GM23248 (cell line): ENCODE results near the gene TPM4. TPM values are rescaled to one million over a fixed set of nuclear protein-coding genes. Genes with fewer than 3 reads are reported as not detected.
A peak's percentile ranks its signal among the peaks of the same experiment; 100 is the strongest.

Experiments
- DNase-seq: peaks from one replicate; pipeline ENCODE4 v3.0.0-alpha.2; 2015
- H2AFZ ChIP-seq: fragments of 200-600 bp; sonication (generic); 2 replicates; pipeline ENCODE4 v1.6.1; 2016; ENCODE audit warnings: antibody characterized with exemption
- H3F3A ChIP-seq: fragments of 200-600 bp; sonication (generic); 2 replicates; pipeline ENCODE4 v1.6.1; 2016; ENCODE audit warnings: mild to moderate bottlenecking, antibody characterized with exemption, mixed run types; ENCODE audit not compliant: insufficient read depth
- H3K27ac ChIP-seq: fragments of 200-600 bp; sonication (generic); 2 replicates; pipeline ENCODE4 v1.5.1; 2016; ENCODE audit warnings: mild to moderate bottlenecking
- H3K27me3 ChIP-seq: fragments of 200-600 bp; sonication (generic); replicated peaks from 2 replicates; pipeline ENCODE4 v1.6.1; 2016; ENCODE audit warnings: mild to moderate bottlenecking; ENCODE audit not compliant: insufficient read depth
- H3K36me3 ChIP-seq: fragments of 200-600 bp; sonication (generic); 2 replicates; pipeline ENCODE4 v1.6.1; 2016; ENCODE audit warnings: low read depth, mild to moderate bottlenecking
- H3K4me1 ChIP-seq: fragments of 200-600 bp; sonication (generic); 2 replicates; pipeline ENCODE4 v1.6.1; 2016; ENCODE audit warnings: mild to moderate bottlenecking; ENCODE audit not compliant: insufficient read depth
- H3K4me2 ChIP-seq: fragments of 200-600 bp; sonication (generic); one replicate; pipeline ENCODE4 v1.6.1; 2016; ENCODE audit warnings: mild to moderate bottlenecking; ENCODE audit not compliant: unreplicated experiment
- H3K4me3 ChIP-seq: fragments of 200-600 bp; sonication (generic); 2 replicates; pipeline ENCODE4 v1.5.1; 2016; ENCODE audit warnings: mild to moderate bottlenecking
- H3K79me2 ChIP-seq: fragments of 200-600 bp; sonication (generic); 2 replicates; pipeline ENCODE4 v1.6.1; 2016; ENCODE audit warnings: mild to moderate bottlenecking; ENCODE audit not compliant: insufficient read depth
- H3K9ac ChIP-seq: fragments of 200-600 bp; sonication (generic); 2 replicates; pipeline ENCODE4 v1.6.1; 2016; ENCODE audit warnings: mild to moderate bottlenecking
- H3K9me2 ChIP-seq: fragments of 200-600 bp; sonication (generic); 2 replicates; pipeline ENCODE4 v1.6.1; 2016; ENCODE audit warnings: mixed run types, mild to moderate bottlenecking, moderate library complexity; ENCODE audit not compliant: insufficient read depth
- H3K9me3 ChIP-seq: fragments of 200-600 bp; sonication (generic); one replicate; pipeline ENCODE4 v1.6.1; 2017; ENCODE audit warnings: low read depth
- H4K20me1 ChIP-seq: fragments of 200-600 bp; sonication (generic); 2 replicates; pipeline ENCODE4 v1.6.0; 2016; ENCODE audit not compliant: insufficient read depth
- EZH2 ChIP-seq: fragments of 200-600 bp; sonication (generic); IDR thresholded peaks from 2 replicates; pipeline ENCODE4 v1.6.1; 2018; ENCODE audit warnings: antibody characterized with exemption, mild to moderate bottlenecking; ENCODE audit not compliant: insufficient read depth, poor library complexity, severe bottlenecking
- EZH2phosphoT487 ChIP-seq: fragments of 200-600 bp; sonication (generic); IDR thresholded peaks from 2 replicates; pipeline ENCODE4 v1.6.1; 2018; ENCODE audit warnings: antibody characterized with exemption, moderate library complexity, mild to moderate bottlenecking, low read depth; ENCODE audit not compliant: insufficient read depth
- WGBS, 2 experiments: methylation state at CpG; one replicate each; pipeline ENCODE4 v1.1.6; 2015 to 2017; ENCODE audit warnings: low lambda C conversion rate in 2 of 2, low coverage in 1 of 2; ENCODE audit errors: missing lambda C conversion rate in 2 of 2; 5-methylcytosine and 5-hydroxymethylcytosine counted together
- in situ Hi-C: fragments of 300-500 bp; cut with MboI; formaldehyde crosslinking; loops from 2 replicates; pipeline ENCODE4 v1.15.0; 2020
- polyA plus RNA-seq: library from polyadenylated mRNA; unstranded; fragments of >200 nt; fragmentation: Nextera tagmentation; extraction: Ambion mirVana; gene quantifications from 2 replicates; pipeline ENCODE4 v1.2.1, GENCODE V29; 2016
- total RNA-seq: library from RNA; depleted of rRNA; stranded (reverse); fragments of >200 nt; shearing (Covaris generic); gene quantifications from 2 replicates; pipeline ENCODE4 v1.2.3, GENCODE V29; 2014

TPM4 gene
- total and polyA plus RNA-seq, 2 experiments from 2014 or later, result 1,408 to 1,469 TPM

DNA sequence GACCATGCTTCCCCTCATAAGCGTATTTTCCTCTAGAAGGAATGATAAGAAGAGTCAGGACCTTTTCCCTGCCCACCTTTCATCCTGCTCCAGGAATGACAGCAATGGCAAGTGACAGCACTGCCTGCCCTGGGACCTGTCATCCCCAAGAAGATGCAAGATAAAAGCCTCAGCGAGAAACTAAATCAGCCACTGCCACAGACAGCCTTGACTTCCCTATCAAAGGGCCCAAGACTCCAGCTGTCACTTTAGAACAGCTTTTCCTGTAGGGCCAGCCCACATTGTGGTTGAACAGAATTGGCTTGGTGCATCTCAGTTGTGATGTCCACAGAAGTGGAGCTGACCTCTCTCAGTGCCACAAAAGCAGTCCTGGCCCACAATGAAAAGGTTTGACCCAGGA is 36.5 kb downstream of the TPM4 start:
- 27 to 35% methylated on average over 2 of the region's 2 CpGs for WGBS, 2 experiments
- in situ Hi-C loops, result no loop called here
- peak overlapping the region; percentile 87 for H3K9ac ChIP-seq
- peaks cover 57% of the 10 kb centered on the region for H3K79me2 ChIP-seq
- no peaks in the 10 kb centered on the region for H3K27me3 ChIP-seq
- DNase-seq, result no peak
- H2AFZ ChIP-seq, result no peak overlapping the region
- no peaks in the 10 kb centered on the region for H4K20me1 ChIP-seq
- H3F3A ChIP-seq, result no peaks in the 10 kb centered on the region
- peak overlapping the region; percentile 87 for H3K4me2 ChIP-seq
- H3K4me3 ChIP-seq, result peak overlapping the region; percentile 96
- TF ChIP-seq EZH2 (no peak), EZH2phosphoT487 (no peak)
- no peaks in the 10 kb centered on the region for H3K9me2 ChIP-seq
- H3K36me3 ChIP-seq, result no peaks in the 10 kb centered on the region
- H3K9me3 ChIP-seq, result no peaks in the 10 kb centered on the region
- no peak overlapping the region for H3K27ac ChIP-seq
- peaks cover 8% of the 10 kb centered on the region; the same call in 1 of the 2 replicates for H3K4me1 ChIP-seq

DNA sequence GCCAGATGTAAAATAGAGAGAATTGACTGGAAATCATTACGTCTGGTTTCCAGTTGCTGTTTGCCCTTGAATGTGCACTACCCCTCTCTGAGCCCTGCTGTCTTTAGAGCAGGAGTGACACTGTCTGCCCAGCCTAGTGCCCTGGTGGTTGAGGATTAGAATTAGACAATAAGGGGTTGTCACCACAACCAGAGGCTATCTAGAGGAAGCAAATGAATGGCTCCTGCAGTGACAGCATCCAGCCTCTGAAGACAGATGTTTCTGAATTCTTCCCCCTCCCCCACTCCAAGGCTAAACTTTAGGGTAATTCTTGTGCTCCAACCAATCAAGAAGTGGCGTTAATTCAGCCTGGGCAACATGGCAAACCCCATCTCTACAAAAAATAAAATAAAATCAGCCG is 37.4 kb downstream of the TPM4 start:
- DNase-seq, result no peak
- Histone ChIP-seq H3K27me3 (no peaks in the 10 kb centered on the region), H3K9me3 (no peaks in the 10 kb centered on the region), H2AFZ (no peak overlapping the region), H3F3A (no peaks in the 10 kb centered on the region), H3K27ac (no peak overlapping the region), H3K4me1 (peaks cover 8% of the 10 kb centered on the region; the same call in 1 of the 2 replicates), H3K9me2 (no peaks in the 10 kb centered on the region), H4K20me1 (no peaks in the 10 kb centered on the region), H3K79me2 (peaks cover 57% of the 10 kb centered on the region), H3K9ac (no peak overlapping the region), H3K4me2 (no peak overlapping the region), H3K4me3 (no peak overlapping the region), H3K36me3 (peaks cover 7% of the 10 kb centered on the region; the same call in 1 of the 2 replicates)
- no peak for TF ChIP-seq EZH2phosphoT487
- no peak for TF ChIP-seq EZH2
- WGBS, 2 experiments, result 47 to 48% methylated on average over 3 of the region's 3 CpGs
- in situ Hi-C loops, result no loop called here

DNA sequence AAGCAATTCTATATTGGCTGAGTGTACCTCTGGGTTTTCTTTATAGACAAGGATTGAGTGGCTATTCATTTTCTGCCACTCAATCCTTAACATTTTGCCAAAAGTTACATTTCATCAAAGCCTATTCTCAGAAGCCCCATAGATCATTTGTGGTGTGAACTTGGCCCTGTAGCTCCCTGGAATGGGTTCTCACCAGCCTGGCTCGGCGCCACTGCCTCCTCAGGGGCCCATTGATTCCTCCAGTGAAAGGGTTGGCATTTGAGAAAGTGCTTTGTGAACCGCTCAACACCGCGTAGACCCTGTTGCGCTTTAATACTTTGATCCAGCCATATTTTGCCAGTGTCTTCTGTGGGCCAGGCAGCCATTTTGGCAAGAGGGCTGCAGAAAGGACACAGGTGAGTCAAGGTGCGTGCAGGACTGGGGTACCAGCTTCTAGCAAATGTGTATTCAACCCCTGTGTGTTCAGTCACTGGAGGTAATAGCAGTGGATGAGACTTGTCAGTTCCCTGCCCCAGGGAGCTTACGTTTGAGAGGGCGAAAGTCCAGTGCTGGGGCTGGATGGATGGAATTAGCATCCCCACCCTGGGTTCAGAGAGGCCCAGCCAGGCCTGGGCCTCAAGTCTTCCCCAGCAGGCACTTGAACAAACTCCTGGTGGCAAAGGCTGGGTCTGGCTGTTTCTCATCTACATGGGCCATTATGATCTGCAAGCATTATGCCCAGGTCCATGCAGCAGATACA is 39.2 kb downstream of the TPM4 start:
- Histone ChIP-seq H2AFZ (no peak overlapping the region), H3K4me2 (no peak overlapping the region), H3K9me3 (no peaks in the 10 kb centered on the region), H3K4me1 (peaks cover 8% of the 10 kb centered on the region; the same call in 1 of the 2 replicates), H3K4me3 (no peak overlapping the region), H3F3A (no peaks in the 10 kb centered on the region), H3K9ac (no peak overlapping the region; the same call in 1 of the 2 replicates), H3K79me2 (peaks cover 57% of the 10 kb centered on the region), H3K27me3 (no peaks in the 10 kb centered on the region), H3K27ac (no peak overlapping the region), H3K9me2 (no peaks in the 10 kb centered on the region), H4K20me1 (no peaks in the 10 kb centered on the region), H3K36me3 (peaks cover 10% of the 10 kb centered on the region; the same call in 1 of the 2 replicates)
- no peak for DNase-seq
- TF ChIP-seq EZH2, result no peak
- no peak for TF ChIP-seq EZH2phosphoT487
- WGBS, 2 experiments, result 88 to 90% methylated on average over 9 of the region's 9 CpGs
- in situ Hi-C loops, result no loop called here

GRCh38 chr19:16116067-16116466 is 39.8 kb downstream of the TPM4 start:
- Histone ChIP-seq H3K9me2 (no peaks in the 10 kb centered on the region), H3K27ac (no peak overlapping the region), H3F3A (no peaks in the 10 kb centered on the region), H3K4me2 (no peak overlapping the region), H3K36me3 (peaks cover 13% of the 10 kb centered on the region; the same call in 1 of the 2 replicates), H3K9me3 (no peaks in the 10 kb centered on the region), H3K79me2 (peaks cover 57% of the 10 kb centered on the region), H3K9ac (no peak overlapping the region; the same call in 1 of the 2 replicates), H3K4me1 (peaks cover 8% of the 10 kb centered on the region; the same call in 1 of the 2 replicates), H4K20me1 (no peaks in the 10 kb centered on the region), H3K27me3 (no peaks in the 10 kb centered on the region), H2AFZ (no peak overlapping the region), H3K4me3 (no peak overlapping the region)
- in situ Hi-C loops, result no loop called here
- WGBS, 2 experiments, result 69 to 75% methylated on average over 4 of the region's 4 CpGs
- DNase-seq, result no peak
- TF ChIP-seq EZH2phosphoT487, result no peak
- no peak for TF ChIP-seq EZH2
